Measurements from ENCODE around the gene ABCA13.
"Not testable (repeated sequence)": the region's sequence is repeated elsewhere in the genome, so short reads cannot be mapped to it uniquely, and the experiment has no call there.

Gene ABCA13

GRCh38 chr7:48173756-48174382 is 2.6 kb downstream of the ABCA13 start:
- no peak for DNase-seq

GRCh38 chr7:48175019-48175418 is 3.8 kb downstream of the ABCA13 start:
- DNase-seq: no peak

GRCh38 chr7:48176356-48176893 is 5.2 kb downstream of the ABCA13 start:
- no peak for DNase-seq

GRCh38 chr7:48177271-48177670 is 6.0 kb downstream of the ABCA13 start:
- no peak for DNase-seq

- DNase-seq: no peak
Observed at GRCh38 chr7:48179496-48180030, 8.3 kb downstream of the ABCA13 start.

- DNase-seq: no peak
Observed at GRCh38 chr7:48180981-48181380, 9.7 kb downstream of the ABCA13 start.

GRCh38 chr7:48182718-48183369 is 11.6 kb downstream of the ABCA13 start:
- no peak for DNase-seq

- no peak for DNase-seq
Observed at GRCh38 chr7:48183370-48183743, 12.1 kb downstream of the ABCA13 start.

GRCh38 chr7:48183965-48184364 is 12.7 kb downstream of the ABCA13 start:
- no peak for DNase-seq

GRCh38 chr7:48188776-48189520 is 17.7 kb downstream of the ABCA13 start:
- no peak for DNase-seq

- no peak for DNase-seq
Observed at GRCh38 chr7:48192996-48193395, 21.7 kb downstream of the ABCA13 start.

GRCh38 chr7:48193421-48193820 is 22.2 kb downstream of the ABCA13 start:
- DNase-seq: no peak

GRCh38 chr7:48200946-48201589 is 29.8 kb downstream of the ABCA13 start:
- not testable (repeated sequence) for DNase-seq

GRCh38 chr7:48202916-48203315 is 31.7 kb downstream of the ABCA13 start:
- not testable (repeated sequence) for DNase-seq

- DNase-seq: no peak
Observed at GRCh38 chr7:48207155-48207675, 36.0 kb downstream of the ABCA13 start.

- no peak for DNase-seq
Observed at GRCh38 chr7:48209004-48209600, 37.8 kb downstream of the ABCA13 start.

GRCh38 chr7:48213226-48213625 is 42.0 kb downstream of the ABCA13 start:
- no peak for DNase-seq

GRCh38 chr7:48217266-48217665 is 46.0 kb downstream of the ABCA13 start:
- DNase-seq: no peak

- no peak for DNase-seq
Observed at GRCh38 chr7:48217753-48218152, 46.5 kb downstream of the ABCA13 start.

GRCh38 chr7:48224042-48224441 is 52.8 kb downstream of the ABCA13 start:
- DNase-seq: no peak

GRCh38 chr7:48225101-48225500 is 53.8 kb downstream of the ABCA13 start:
- DNase-seq: no peak

GRCh38 chr7:48237354-48237753 is 66.1 kb downstream of the ABCA13 start:
- no peak for DNase-seq
